COLO668 (cell line): ENCODE results near the gene PPP1R12B.
"Not testable (repeated sequence)": the region's sequence is repeated elsewhere in the genome, so short reads cannot be mapped to it uniquely, and the experiment has no call there.

Experiments used
- DNase-seq: peaks from one replicate; lab custom pipeline; 2025; ENCODE audit not compliant: unreplicated experiment; lab: John Stamatoyannopoulos, UW

The PPP1R12B gene

GRCh38 chr1:202553078-202553477 lies 204.6 kb downstream of the PPP1R12B start:
- not testable (repeated sequence) for DNase-seq

DNA sequence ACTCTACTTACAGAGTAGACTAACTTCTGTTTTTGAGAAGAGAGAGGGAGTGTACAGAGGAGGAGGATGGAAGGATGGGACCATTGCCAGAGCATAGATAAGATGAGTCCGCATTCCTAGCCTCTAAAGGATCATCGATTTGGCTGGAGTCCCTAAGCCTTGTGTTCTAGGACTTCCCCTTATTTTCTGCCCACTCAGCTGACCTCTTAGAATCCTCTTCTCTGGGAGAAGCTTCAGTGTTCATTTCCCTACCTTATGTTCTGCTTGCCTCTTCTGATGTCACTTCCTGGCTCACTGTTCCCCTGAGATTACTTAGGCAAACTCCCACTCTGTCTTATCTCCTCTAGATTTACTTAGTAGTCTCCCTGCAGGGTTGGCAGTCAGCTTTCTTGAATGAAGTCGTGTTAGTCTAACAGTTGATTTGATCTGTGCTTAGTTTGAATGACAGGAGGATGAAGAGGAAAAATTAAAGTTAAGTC lies 205.1 kb downstream of the PPP1R12B start:
- no peak for DNase-seq

GRCh38 chr1:202554619-202555018 lies 206.1 kb downstream of the PPP1R12B start:
- DNase-seq: not testable (repeated sequence)

DNA sequence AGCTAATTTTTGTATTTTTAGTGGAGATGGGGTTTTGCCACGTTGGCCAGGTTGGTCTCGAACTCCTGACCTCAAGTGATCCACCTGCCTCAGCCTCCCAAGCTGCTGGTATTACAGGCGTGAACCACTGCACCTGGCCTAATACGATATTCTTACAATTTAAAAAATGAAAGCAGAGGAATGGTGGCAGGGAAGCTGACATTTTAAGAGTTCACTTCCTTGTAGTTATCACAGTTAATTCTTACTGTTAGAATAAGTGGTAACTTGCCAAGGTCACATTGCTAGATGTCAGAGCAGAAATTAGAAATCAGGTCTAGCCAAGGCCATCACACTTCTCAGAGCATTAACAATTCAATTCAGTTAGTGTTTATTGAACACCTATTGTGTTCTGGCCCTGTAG lies 207.5 kb downstream of the PPP1R12B start:
- not testable (repeated sequence) for DNase-seq

DNA sequence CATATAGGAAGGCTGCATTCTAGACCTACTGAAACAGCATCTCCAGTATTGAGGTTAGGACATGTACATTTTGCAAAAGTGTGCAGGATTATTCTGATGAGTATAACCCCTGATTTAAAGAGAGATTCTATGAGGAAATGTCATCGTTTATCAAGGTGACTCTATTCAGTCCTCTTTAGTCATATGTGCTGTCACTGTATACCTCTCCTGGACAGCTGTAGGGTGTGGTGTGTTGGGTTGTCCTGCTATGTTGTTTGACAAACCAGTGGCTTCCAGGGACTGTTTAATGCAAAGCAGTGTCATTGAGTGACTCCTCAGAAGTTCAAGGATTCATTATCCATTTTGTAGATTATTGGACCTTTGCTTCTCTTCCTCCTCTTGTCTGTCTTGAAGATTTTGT lies 209.2 kb downstream of the PPP1R12B start:
- not testable (repeated sequence) for DNase-seq

- no peak for DNase-seq
Observed at GRCh38 chr1:202561240-202561639, 212.7 kb downstream of the PPP1R12B start.

GRCh38 chr1:202561726-202562443 lies 213.4 kb downstream of the PPP1R12B start:
- DNase-seq: no peak

DNA sequence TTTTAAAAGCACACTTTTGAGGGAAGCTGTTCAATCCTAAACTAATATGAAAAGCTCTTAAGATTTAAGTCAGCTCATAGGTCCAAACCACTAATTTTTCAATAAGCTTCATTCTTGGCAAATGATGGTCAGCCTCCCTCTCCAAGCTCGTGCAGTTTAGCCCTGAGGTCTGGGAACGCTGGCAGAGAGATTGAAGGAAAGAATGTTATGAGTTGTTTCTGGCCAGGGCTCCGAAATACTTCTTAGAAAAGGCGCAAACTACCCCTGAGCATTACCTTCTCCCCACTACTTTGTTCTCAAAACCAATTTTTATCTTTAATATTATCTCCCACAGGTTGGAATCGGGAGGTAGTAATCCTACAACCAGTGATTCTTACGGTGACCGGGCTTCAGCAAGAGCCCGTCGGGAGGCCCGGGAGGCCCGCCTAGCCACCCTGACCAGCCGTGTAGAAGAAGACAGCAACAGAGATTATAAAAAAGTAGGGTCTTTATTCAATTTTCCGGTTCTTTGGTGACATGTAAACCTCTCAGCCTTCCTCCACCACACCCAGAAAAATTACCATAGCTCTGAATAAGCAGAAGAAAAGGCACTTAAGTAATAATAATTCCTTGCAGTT lies 214.1 kb downstream of the PPP1R12B start:
- DNase-seq: no peak

DNA sequence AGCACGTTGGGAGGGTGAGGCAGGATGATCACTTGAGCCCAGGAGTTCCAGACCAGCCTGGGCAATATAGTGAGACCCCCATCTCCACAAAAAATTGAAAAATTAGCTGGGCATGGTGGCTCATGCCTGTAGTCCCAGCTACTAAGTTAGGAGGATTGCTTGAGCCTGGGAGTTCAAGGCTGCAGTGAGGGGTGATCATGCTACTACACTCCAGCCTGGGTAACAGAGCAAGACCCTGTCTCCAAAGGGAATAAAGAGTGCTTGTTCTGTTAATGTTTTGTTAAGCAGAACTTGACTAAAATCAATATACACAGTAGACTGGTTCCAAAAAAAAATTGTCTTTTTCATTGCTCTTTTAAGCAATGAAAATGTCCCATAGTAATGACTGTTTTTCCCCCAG lies 215.3 kb downstream of the PPP1R12B start:
- DNase-seq: no peak

DNA sequence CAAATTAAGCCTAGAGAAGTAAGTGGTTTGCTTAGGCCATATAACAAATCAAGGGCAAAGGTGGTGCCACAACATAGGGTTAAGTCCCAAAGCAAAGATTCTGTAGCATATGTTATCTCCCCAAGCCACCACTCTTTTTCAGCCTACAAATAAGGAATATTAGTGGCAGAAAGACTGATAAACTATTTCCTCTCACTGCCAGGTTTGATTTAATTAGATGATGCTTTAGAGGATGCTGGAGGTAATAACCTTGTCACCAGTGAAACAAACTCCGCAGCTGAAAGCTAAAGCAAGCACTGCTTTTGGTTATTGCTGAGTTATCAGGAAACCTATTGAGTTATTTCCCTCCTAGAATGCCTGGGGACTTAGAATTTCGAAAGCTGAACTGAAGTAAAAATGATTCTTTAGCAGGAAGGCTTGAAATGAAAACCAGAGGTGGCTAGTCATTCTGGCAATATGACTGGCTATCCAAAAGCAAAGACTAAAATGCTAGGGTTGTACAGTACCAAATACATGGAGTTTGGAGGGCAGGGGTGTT lies 216.5 kb downstream of the PPP1R12B start:
- no peak for DNase-seq

DNA sequence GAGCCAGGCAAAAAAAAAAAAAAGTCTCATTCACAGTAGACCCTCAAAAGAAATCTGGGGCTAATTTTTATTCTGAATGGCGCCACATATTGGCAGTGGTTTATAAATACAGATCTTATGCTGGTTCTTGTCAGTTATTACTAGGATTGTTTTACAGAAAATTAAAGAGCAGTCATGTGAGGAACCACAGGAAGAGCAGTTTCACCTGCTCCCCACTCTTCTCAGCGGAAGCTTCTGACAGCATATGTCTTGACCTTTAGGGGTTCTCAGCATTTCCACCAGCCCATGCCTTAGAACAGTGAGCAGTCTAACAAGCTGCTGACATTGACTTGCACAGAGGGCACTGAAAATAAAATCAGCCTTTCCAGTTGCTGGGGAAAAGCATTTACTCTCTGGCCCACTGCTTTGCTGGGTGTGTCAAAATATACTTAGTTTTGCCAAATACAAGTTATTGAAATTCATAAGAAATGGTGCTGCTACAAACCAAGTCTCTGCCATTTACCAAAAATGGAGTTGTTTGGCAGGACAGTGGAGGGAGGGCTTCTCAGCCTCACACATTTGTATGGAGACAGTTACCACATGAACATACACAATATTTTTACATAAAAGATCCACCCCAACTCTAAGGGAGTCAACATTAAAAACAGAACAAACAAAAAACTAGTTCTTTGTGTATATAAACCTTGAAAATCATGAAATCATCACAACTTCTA lies 217.5 kb downstream of the PPP1R12B start:
- no peak for DNase-seq

GRCh38 chr1:202567738-202568137 lies 219.2 kb downstream of the PPP1R12B start:
- no peak for DNase-seq

DNA sequence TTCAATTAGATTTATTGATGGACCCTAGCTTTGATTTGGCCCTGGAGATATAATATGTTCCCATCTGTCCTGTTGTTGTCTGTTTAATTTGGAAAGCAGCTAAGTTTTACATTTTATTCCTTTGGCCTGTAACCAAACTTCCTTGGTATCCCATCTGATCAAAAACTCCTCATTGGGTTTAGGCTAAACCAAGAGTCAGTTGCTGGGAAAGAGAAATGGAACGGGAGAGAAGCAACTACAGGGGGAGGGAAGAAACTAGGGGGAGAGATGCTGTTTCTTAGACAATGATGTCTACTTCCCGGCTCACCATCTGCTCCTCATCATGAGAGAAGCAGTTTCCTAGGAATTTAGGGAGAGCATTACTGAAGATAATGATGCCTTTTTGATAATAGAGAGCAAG lies 219.9 kb downstream of the PPP1R12B start:
- DNase-seq: no peak

DNA sequence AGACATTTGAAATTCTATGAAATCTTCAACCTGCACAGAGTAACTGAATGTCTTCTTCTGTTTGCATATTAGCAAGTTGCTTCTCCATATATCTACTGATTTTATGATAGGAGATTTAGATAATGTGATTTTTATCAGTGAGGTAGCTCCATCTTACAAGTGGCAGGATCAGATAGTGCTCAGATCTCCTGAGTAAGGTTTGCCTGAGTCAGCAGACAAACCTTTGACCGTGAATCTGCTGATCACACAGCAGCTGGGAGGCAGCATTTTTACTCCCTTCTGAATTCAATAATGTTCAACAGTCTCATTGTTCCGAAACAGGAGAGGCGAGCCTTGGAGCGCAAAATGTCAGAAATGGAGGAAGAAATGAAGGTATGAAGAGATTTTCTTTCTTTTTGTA lies 220.3 kb downstream of the PPP1R12B start:
- DNase-seq: no peak

GRCh38 chr1:202569393-202570322 lies 221.2 kb downstream of the PPP1R12B start:
- DNase-seq: no peak

GRCh38 chr1:202571719-202572339 lies 223.3 kb downstream of the PPP1R12B start:
- peak; percentile 12 for DNase-seq

DNA sequence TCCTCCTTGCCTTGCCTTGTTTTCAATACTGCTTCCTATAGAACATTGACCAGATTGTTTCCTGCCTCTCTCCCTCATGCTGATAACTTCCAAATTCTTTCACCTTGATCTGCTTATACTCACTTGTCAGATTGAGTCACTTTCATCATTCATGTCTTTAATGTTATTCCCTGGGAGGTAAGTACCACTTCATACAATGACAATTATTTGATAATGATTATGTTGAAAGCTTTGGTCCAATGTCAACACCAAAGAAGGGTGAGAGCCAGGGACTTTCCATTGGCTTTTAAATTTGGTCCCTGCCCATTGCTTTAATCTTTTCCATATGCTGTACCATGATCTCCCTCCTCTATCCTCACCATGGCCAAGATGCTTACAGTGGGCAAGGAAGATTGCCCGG lies 224.4 kb downstream of the PPP1R12B start:
- no peak for DNase-seq

- DNase-seq: no peak
Observed at GRCh38 chr1:202575918-202576653, 227.6 kb downstream of the PPP1R12B start.

DNA sequence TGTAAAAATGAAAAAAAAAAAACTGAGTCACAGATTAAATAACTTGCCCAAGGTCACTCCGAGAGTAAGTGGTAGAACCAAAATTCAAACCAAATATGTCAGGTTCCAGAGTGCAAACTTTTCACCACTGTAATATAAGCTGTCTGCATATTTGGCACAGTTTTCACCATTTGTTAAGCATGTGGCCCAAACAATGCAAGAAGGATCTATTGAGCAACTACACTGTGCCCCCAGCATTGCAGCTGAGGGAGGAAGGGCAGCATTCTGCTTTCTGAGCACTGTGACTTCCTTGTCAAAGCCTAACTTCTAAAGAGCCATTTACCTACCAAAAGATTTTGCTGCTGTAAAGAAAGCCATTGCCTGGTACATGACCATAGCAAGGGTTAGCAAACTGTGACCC lies 228.3 kb downstream of the PPP1R12B start:
- no peak for DNase-seq

- no peak for DNase-seq
Observed at GRCh38 chr1:202577381-202577780, 228.9 kb downstream of the PPP1R12B start.
